OCI-LY1 (cell line): ENCODE data around the gene IFI44L.

Experiments
- H2AFZ ChIP-seq: fragments of 200-600 bp; sonication (generic), shearing (Covaris generic); 2 replicates; pipeline ENCODE4 v1.6.0; 2014; ENCODE audit warnings: antibody characterized with exemption, mild to moderate bottlenecking, low read length
- H3F3A ChIP-seq: fragments of 200-600 bp; sonication (generic), shearing (Covaris generic); 2 replicates; pipeline ENCODE4 v1.6.0; 2014; ENCODE audit warnings: mild to moderate bottlenecking, antibody characterized with exemption, low read length, moderate library complexity; ENCODE audit not compliant: insufficient read depth
- H3K27ac ChIP-seq: fragments of 200-600 bp; sonication (generic); 2 replicates; pipeline ENCODE4 v1.5.1; 2014; ENCODE audit warnings: low read length, mixed run types, mild to moderate bottlenecking, low read depth; ENCODE audit not compliant: poor library complexity, severe bottlenecking
- H3K27me3 ChIP-seq: fragments of 200-600 bp; sonication (generic); 2 replicates; pipeline ENCODE4 v1.6.0; 2014; ENCODE audit warnings: antibody characterized with exemption, mild to moderate bottlenecking, low read length, moderate library complexity; ENCODE audit not compliant: insufficient read depth
- H3K36me3 ChIP-seq: fragments of 200-600 bp; sonication (generic); 2 replicates; pipeline ENCODE4 v1.6.1; 2014; ENCODE audit warnings: mild to moderate bottlenecking, antibody characterized with exemption, low read length, moderate library complexity, mixed read lengths; ENCODE audit not compliant: insufficient read depth
- H3K4me1 ChIP-seq: fragments of 200-600 bp; sonication (generic); 2 replicates; pipeline ENCODE4 v1.5.1; 2014; ENCODE audit warnings: mild to moderate bottlenecking, low read length, moderate library complexity; ENCODE audit not compliant: insufficient read depth, severe bottlenecking
- H3K4me2 ChIP-seq: fragments of 200-600 bp; sonication (generic), shearing (Covaris generic); 2 replicates; pipeline ENCODE4 v1.6.1; 2014; ENCODE audit warnings: low read length
- H3K4me3 ChIP-seq: fragments of 200-600 bp; sonication (generic); 2 replicates; pipeline ENCODE4 v1.5.1; 2014; ENCODE audit warnings: low read length, low read depth, mild to moderate bottlenecking, mixed read lengths; ENCODE audit not compliant: poor library complexity, severe bottlenecking
- H3K79me2 ChIP-seq: fragments of 200-600 bp; shearing (Covaris generic); 2 replicates; pipeline ENCODE4 v1.6.1; 2016; ENCODE audit warnings: mixed run types, low read length, mixed read lengths; ENCODE audit not compliant: insufficient read depth
- H3K9ac ChIP-seq: fragments of 200-600 bp; sonication (generic), shearing (Covaris generic); 2 replicates; pipeline ENCODE4 v1.6.1; 2014; ENCODE audit warnings: mild to moderate bottlenecking, low read length, mixed read lengths
- H3K9me2 ChIP-seq: fragments of 200-600 bp; sonication (generic), shearing (Covaris generic); 2 replicates; pipeline ENCODE4 v1.6.1; 2014; ENCODE audit warnings: low read depth, mild to moderate bottlenecking, low read length, mixed read lengths
- H3K9me3 ChIP-seq: fragments of 200-600 bp; shearing (Covaris generic); 2 replicates; pipeline ENCODE4 v1.6.1; 2014; ENCODE audit warnings: low read length, mixed read lengths
- H4K20me1 ChIP-seq: fragments of 200-600 bp; sonication (generic), shearing (Covaris generic); 2 replicates; pipeline ENCODE4 v1.6.0; 2016; ENCODE audit warnings: mild to moderate bottlenecking, low read length; ENCODE audit not compliant: insufficient read depth
- CTCF ChIP-seq: fragments of 200-600 bp; sonication (generic), shearing (Covaris generic); IDR thresholded peaks from 2 replicates; pipeline ENCODE4 v1.5.1; 2017; ENCODE audit warnings: mild to moderate bottlenecking, antibody characterized with exemption, low read length, moderate library complexity, mixed read lengths
- EZH2 ChIP-seq: fragments of 200-600 bp; sonication (generic), shearing (Covaris generic); IDR thresholded peaks from 2 replicates; pipeline ENCODE4 v1.8.0; 2017; ENCODE audit warnings: borderline replicate concordance, mixed run types, mild to moderate bottlenecking, antibody characterized with exemption, low read length, moderate library complexity, mixed read lengths

Gene IFI44L

GRCh38 chr1:78673120-78673519, 52.9 kb downstream of the IFI44L start:
- Histone ChIP-seq H3K4me1 (no peaks in the 10 kb centered on the region), H3K9ac (no peak overlapping the region), H4K20me1 (no peaks in the 10 kb centered on the region), H3K4me3 (no peak overlapping the region), H3K9me3 (no peaks in the 10 kb centered on the region), H3K4me2 (no peak overlapping the region), H3K27ac (no peak overlapping the region), H2AFZ (no peak overlapping the region), H3K36me3 (no peaks in the 10 kb centered on the region), H3F3A (no peaks in the 10 kb centered on the region), H3K9me2 (no peaks in the 10 kb centered on the region), H3K79me2 (no peaks in the 10 kb centered on the region), H3K27me3 (no peaks in the 10 kb centered on the region)
- TF ChIP-seq CTCF (peak; percentile 25; the same call in 1 of the 2 replicates), EZH2 (no peak)

GRCh38 chr1:78676347-78676982, 56.2 kb downstream of the IFI44L start:
- Histone ChIP-seq H4K20me1 (no peaks in the 10 kb centered on the region), H3K9me3 (no peaks in the 10 kb centered on the region), H3K79me2 (no peaks in the 10 kb centered on the region), H3K27ac (no peak overlapping the region), H3K9ac (no peak overlapping the region), H3K4me2 (no peak overlapping the region), H3F3A (no peaks in the 10 kb centered on the region), H3K4me1 (no peaks in the 10 kb centered on the region), H3K36me3 (no peaks in the 10 kb centered on the region), H3K9me2 (no peaks in the 10 kb centered on the region), H3K4me3 (no peak overlapping the region), H3K27me3 (no peaks in the 10 kb centered on the region), H2AFZ (no peak overlapping the region)
- TF ChIP-seq CTCF (peak; percentile 83), EZH2 (no peak)

GRCh38 chr1:78676993-78677392, 56.7 kb downstream of the IFI44L start:
- Histone ChIP-seq H3K36me3 (no peaks in the 10 kb centered on the region), H4K20me1 (no peaks in the 10 kb centered on the region), H3K27ac (no peak overlapping the region), H3K4me2 (no peak overlapping the region), H2AFZ (no peak overlapping the region), H3K9ac (no peak overlapping the region), H3K27me3 (no peaks in the 10 kb centered on the region), H3K9me2 (no peaks in the 10 kb centered on the region), H3K4me1 (no peaks in the 10 kb centered on the region), H3K79me2 (no peaks in the 10 kb centered on the region), H3K4me3 (no peak overlapping the region), H3K9me3 (no peaks in the 10 kb centered on the region), H3F3A (no peaks in the 10 kb centered on the region)
- TF ChIP-seq EZH2 (no peak), CTCF (no peak)
